K562 (cell line): ENCODE results near the gene PPP1R14B. TPM values are rescaled to one million over a fixed set of nuclear protein-coding genes. Genes with fewer than 3 reads are reported as not detected.

ENCODE experiments used
- CREM ChIP-seq: IDR thresholded peaks from 2 replicates; pipeline ENCODE4 v1.6.1; 2014; ENCODE audit warnings: antibody characterized with exemption, low read depth
- ERF ChIP-seq: fragments of 450-650 bp; formaldehyde crosslinking; IDR thresholded peaks from 2 replicates; pipeline ENCODE4 v1.4.0; 2020; ENCODE audit warnings: mild to moderate bottlenecking, mixed read lengths
- MAFK ChIP-seq: IDR thresholded peaks from 2 replicates; pipeline ENCODE4 v1.6.1; 2011; ENCODE audit warnings: low read length, improper control_type of control experiment
- MGA ChIP-seq: fragments of 450-650 bp; IDR thresholded peaks from 2 replicates; pipeline ENCODE4 v1.6.1; 2016; ENCODE audit warnings: mild to moderate bottlenecking, moderate library complexity
- PKNOX1 ChIP-seq: fragments of 450-650 bp; IDR thresholded peaks from 2 replicates; pipeline ENCODE4 v1.6.1; 2016
- RBBP5 ChIP-seq: fragments of 200-600 bp; sonication (generic); IDR thresholded peaks from 2 replicates; pipeline ENCODE4 v1.6.1; 2012; ENCODE audit warnings: borderline replicate concordance, mild to moderate bottlenecking, low read length, control low read depth, inconsistent platforms; ENCODE audit not compliant: insufficient read depth, poor library complexity, severe bottlenecking
- TBL1XR1 ChIP-seq, 2 experiments: IDR thresholded peaks; 2 replicates each; pipeline ENCODE4 v1.6.1; 2012; ENCODE audit warnings: improper control_type of control experiment in 2 of 2, low read length in 2 of 2, mild to moderate bottlenecking in 1 of 2
- ZFP30 ChIP-seq: fragments of 250-450 bp; sonication (Bioruptor Pico); IDR thresholded peaks from 2 replicates; pipeline ENCODE4 v1.8.0; 2022; ENCODE audit warnings: moderate library complexity, mild to moderate bottlenecking, inconsistent platforms, borderline replicate concordance
- ZFPM2 ChIP-seq: fragments of 250-450 bp; sonication (Bioruptor Pico); IDR thresholded peaks from 2 replicates; pipeline ENCODE4 v1.5.1; 2022; ENCODE audit warnings: mild to moderate bottlenecking
- ZNF707 ChIP-seq: fragments of 250-450 bp; sonication (Bioruptor Pico); conservative IDR thresholded peaks from 2 replicates; pipeline ENCODE4 v1.8.0; 2022; ENCODE audit warnings: inconsistent platforms, mild to moderate bottlenecking, moderate library complexity
- ZNF780A ChIP-seq: fragments of 250-450 bp; sonication (Bioruptor Pico); IDR thresholded peaks from 2 replicates; pipeline ENCODE4 v1.5.0; 2021; ENCODE audit warnings: mild to moderate bottlenecking
- polyA plus RNA-seq, 8 experiments: library from polyadenylated mRNA; depleted of rRNA in 4 of 8; stranded (reverse) in 5 of 8; unstranded in 3 of 8; fragments of >200 nt; fragmentation: Nextera tagmentation in 2 of 8; fragmentation: Illumina TruSeq in 1 of 8; extraction: Ambion mirVana in 2 of 8; extraction: Trizol in 1 of 8; gene quantifications; 2 replicates each; pipeline versions ENCODE4 v1.2.1 to v1.2.3, GENCODE V29; 2011 to 2014; ENCODE audit warnings: inconsistent platforms in 1 of 8, missing spikeins in 1 of 8
- total RNA-seq, 7 experiments: library from RNA; depleted of rRNA in 6 of 7; stranded (reverse); fragments of >200 nt in 6 of 7; fragmentation: Illumina TruSeq in 2 of 7; extraction: Trizol in 2 of 7; gene quantifications; 2 replicates each; pipeline versions ENCODE4 v1.2.1 to v1.2.3, GENCODE V29; 2011 to 2021; ENCODE audit warnings: low replicate concordance in 1 of 7

Gene PPP1R14B
- total and polyA plus RNA-seq, 9 of the 15 experiments (the other 6 are each of a cell fraction or from before 2014, with no cell fraction given): 7.7 to 566 (median 212) TPM

GRCh38 chr11:64269540-64270220, 22.9 kb upstream of the PPP1R14B start (continued):
- TF ChIP-seq MGA: peak; percentile 58
- peak; percentile 60; the same call in 1 of the 2 replicates for TF ChIP-seq ZFP30 (CRISPR knock-in tag)
- TF ChIP-seq ERF (CRISPR knock-in tag): peak; percentile 74
- no peak for TF ChIP-seq ZNF780A (CRISPR knock-in tag)
- TF ChIP-seq TBL1XR1 (IDR thresholded peaks at IDR 0.05; ENCODE audit: low read length in 2 of 2): peak in 1 of 2 experiments; percentile 52; a peak in 1 of 4 replicates
- TF ChIP-seq ZFPM2 (CRISPR knock-in tag): 0 out of 2 replicates have a peak, but pooled peaks have one; percentile 77
- TF ChIP-seq RBBP5: peak; percentile 8
- no peak for TF ChIP-seq ZNF707 (CRISPR knock-in tag)
- peak; percentile 74 for TF ChIP-seq PKNOX1
- TF ChIP-seq MAFK: peak; percentile 48
- TF ChIP-seq CREM: peak; percentile 90
